Right lobe of liver (tissue), 6 donors: ENCODE results near the gene RNF5. TPM values are rescaled to one million over a fixed set of nuclear protein-coding genes. Genes with fewer than 3 reads are reported as not detected.
A peak's percentile ranks its signal among the peaks of the same experiment; 100 is the strongest.
"Not testable (repeated sequence)": the region's sequence is repeated elsewhere in the genome, so short reads cannot be mapped to it uniquely, and the experiment has no call there.

ENCODE experiments used
- ATAC-seq, 4 donors: fragments of 200-7000 bp; cut with Tn5 transposase; one replicate each; pipeline ENCODE4 v1.9.1; 2020; ENCODE audit warnings: mild to moderate bottlenecking in 4 of 4, moderate library complexity in 4 of 4
- DNase-seq, 3 donors: peaks; one replicate each; pipeline ENCODE4 v3.0.0-alpha.2; 2020
- H3K27ac ChIP-seq, 3 donors: fragments of 200-600 bp; one replicate each; pipeline ENCODE4 v1.8.0; 2022
- H3K27me3 ChIP-seq, 2 donors: fragments of 200-600 bp; one replicate each; pipeline ENCODE4 v1.8.0; 2022
- H3K36me3 ChIP-seq, 4 donors: fragments of 200-600 bp; sonication (generic) in 1 of 4; one replicate each; pipeline versions ENCODE4 v1.5.1 to v1.8.0; 2017 to 2022; ENCODE audit warnings: control low read depth in 1 of 4
- H3K4me1 ChIP-seq, 4 donors: fragments of 200-600 bp; sonication (generic) in 1 of 4; one replicate each; pipeline versions ENCODE4 v1.5.1 to v1.8.0; 2017 to 2022; ENCODE audit warnings: control low read depth in 1 of 4
- H3K4me3 ChIP-seq, 3 donors: fragments of 200-600 bp; one replicate each; pipeline ENCODE4 v1.8.0; 2022
- H3K9me3 ChIP-seq, 4 donors: fragments of 200-600 bp; sonication (generic) in 1 of 4; one replicate each; pipeline versions ENCODE4 v1.5.1 to v1.8.0; 2017 to 2022; ENCODE audit warnings: control low read depth in 1 of 4
- CTCF ChIP-seq, 4 donors: fragments of 200-600 bp in 3 of 4; fragments of 450-650 bp in 1 of 4; IDR thresholded peaks; one replicate each; pipeline versions ENCODE4 v1.5.1 to v1.8.0; 2016 to 2022; ENCODE audit warnings: antibody characterized with exemption in 4 of 4, mild to moderate bottlenecking in 2 of 4
- POLR2A ChIP-seq: fragments of 450-650 bp; IDR thresholded peaks from one replicate; pipeline ENCODE4 v1.6.1; 2017; ENCODE audit warnings: antibody characterized with exemption, mild to moderate bottlenecking
- WGBS: methylation state at CpG from one replicate; pipeline ENCODE4 v1.1.6; 2018; ENCODE audit warnings: low coverage, low lambda C conversion rate; ENCODE audit not compliant: insufficient coverage; ENCODE audit errors: missing lambda C conversion rate; 5-methylcytosine and 5-hydroxymethylcytosine counted together
- intact Hi-C, 2 donors: fragments of 100-400 bp; cut with DNase I; formaldehyde crosslinking; loops; one replicate each; pipeline versions ENCODE4 v1.11.2 to v1.14.1; 2022
- total RNA-seq, 6 experiments: library from RNA; depleted of rRNA in 2 of 6; stranded (reverse); fragments of >200 nt in 2 of 6; fragmentation: NEBNext Ultra II Directional in 3 of 6; extraction: Animal tissue kit (Norgen Biotek cat#: 25700) in 3 of 6; gene quantifications; one replicate each; pipeline versions ENCODE4 v1.1.0 to v1.2.4, GENCODE V29; 2016 to 2023
- donor health status: DM: no; HTN: yes; CAD: no.
- donor health status: DM: no; HTN: no; CAD: no.
- donor health status: DM: no; HTN: no; CAD: no.
- donor health status: DM: no; HTN: yes; CAD: no.
- donor health status: DM: no; HTN: yes; CAD: no.

The RNF5 gene
- total RNA-seq, 6 experiments from 2014 or later = 50.5 to 90.4 (median 60.9) TPM

- Histone ChIP-seq H3K4me1 (peaks cover 0 to 14% (median 6%) of the 10 kb centered on the region in 4 donors), H3K27me3 (no peaks in the 10 kb centered on the region), H3K27ac (peak within 1 kb of the TSS; percentile 86 to 96 (median 89)), H3K9me3 (no peaks in the 10 kb centered on the region), H3K36me3 (peaks cover 0 to 3% (median 0%) of the 10 kb centered on the region in 4 donors), H3K4me3 (peak within 1 kb of the TSS; percentile 55 to 65 (median 64))
- intact Hi-C loops = no loop called here
- WGBS = under 1% methylated on average over 20 of the region's 23 CpGs
- TF ChIP-seq POLR2A = peak; percentile 73
- no peak for TF ChIP-seq CTCF (IDR thresholded peaks at IDR 0.05)
- DNase-seq (peak; percentile 92 to 95 (median 93)), ATAC-seq (peak; percentile 77 to 90 (median 86))
Measured at GRCh38 chr6:32190054-32190851, 12.0 kb downstream of the RNF5 start, which contains the start of gene PBX2. TSS of gene PBX2 (minus strand) at chr6:32190202. CDS start at chr6:32189915, 287 bp downstream.

GRCh38 chr6:32190911-32191677, 12.9 kb downstream of the RNF5 start:
- H3K4me1 ChIP-seq = peaks cover 0 to 15% (median 6%) of the 10 kb centered on the region in 4 donors
- no peak for DNase-seq
- ATAC-seq = no peak

GRCh38 chr6:32191696-32192607, 13.7 kb downstream of the RNF5 start:
- DNase-seq = peak in 1 of 3 donors; percentile 58
- intact Hi-C loops = no loop called here
- peaks cover 0 to 15% (median 6%) of the 10 kb centered on the region in 4 donors for H3K4me1 ChIP-seq
- peak overlapping the region; percentile 6 to 64 (median 25) for H3K4me3 ChIP-seq
- ATAC-seq = no peak
- no peaks in the 10 kb centered on the region for H3K9me3 ChIP-seq
- peak overlapping the region; percentile 69 to 96 (median 86) for H3K27ac ChIP-seq
- no peaks in the 10 kb centered on the region for H3K27me3 ChIP-seq
- peaks cover 0 to 2% (median 0%) of the 10 kb centered on the region in 4 donors for H3K36me3 ChIP-seq
- TF ChIP-seq CTCF (IDR thresholded peaks at IDR 0.05) (no peak), POLR2A (no peak)
- 52% methylated on average over 11 of the region's 15 CpGs for WGBS

More at GRCh38 chr6:32190911-32191677, 12.9 kb downstream of the RNF5 start:
- Histone ChIP-seq H3K4me3 (peak overlapping the region; percentile 55 to 65 (median 64)), H3K36me3 (peaks cover 0 to 3% (median 0%) of the 10 kb centered on the region in 4 donors), H3K27ac (peak overlapping the region; percentile 86 to 96 (median 89)), H3K27me3 (no peaks in the 10 kb centered on the region), H3K9me3 (no peaks in the 10 kb centered on the region)
- no peak for TF ChIP-seq CTCF (IDR thresholded peaks at IDR 0.05)
- no peak for TF ChIP-seq POLR2A
- intact Hi-C loops = no loop called here
- 62% methylated on average over 5 of the region's 8 CpGs for WGBS

- intact Hi-C loops = no loop called here
- H3K36me3 ChIP-seq = no peaks in the 10 kb centered on the region
- H3K9me3 ChIP-seq = no peaks in the 10 kb centered on the region
- no peaks in the 10 kb centered on the region for H3K27me3 ChIP-seq
- peak within 1 kb of the TSS; percentile 69 to 96 (median 86) for H3K27ac ChIP-seq
- H3K4me3 ChIP-seq = peak within 1 kb of the TSS; percentile 6 to 64 (median 25)
- no peak for ATAC-seq
- 35% methylated on average over 2 of the region's 5 CpGs for WGBS
- TF ChIP-seq CTCF (IDR thresholded peaks at IDR 0.05) (no peak), POLR2A (no peak)
- H3K4me1 ChIP-seq = peaks cover 0 to 15% (median 7%) of the 10 kb centered on the region in 4 donors
- peak; percentile 69 to 75 (median 74) for DNase-seq
Measured at GRCh38 chr6:32192608-32193039, 14.4 kb downstream of the RNF5 start, which contains the start of gene GPSM3. TSS of gene GPSM3 (minus strand) at chr6:32192643. CDS start at chr6:32192513, 130 bp downstream.

GRCh38 chr6:32193096-32193495, 14.9 kb downstream of the RNF5 start:
- DNase-seq, H3K9me3 ChIP-seq, intact Hi-C loops, H3K27me3 ChIP-seq, ATAC-seq, H3K36me3 ChIP-seq: not testable (repeated sequence)
- Histone ChIP-seq H3K4me1 (peaks cover 0 to 15% (median 7%) of the 10 kb centered on the region in 4 donors), H3K4me3 (peak overlapping the region in 2 of 3 donors; percentile 6 to 64), H3K27ac (peak overlapping the region; percentile 69 to 96 (median 86))
- WGBS = 79% methylated on average over 9 of the region's 13 CpGs
